HL-60 (cell line): ENCODE results near the gene MICALL2.

Experiments used
- GABPA ChIP-seq: IDR thresholded peaks from 2 replicates; pipeline ENCODE4 v1.6.1; 2012; ENCODE audit warnings: low read depth
- POLR2AphosphoS5 ChIP-seq: IDR thresholded peaks from 2 replicates; pipeline ENCODE4 v1.6.1; 2012; ENCODE audit warnings: low read depth
- TF ChIP-seq, protein P1 (sequence below): IDR thresholded peaks from one replicate; pipeline ENCODE4 v1.5.1; 2011; ENCODE audit warnings: low read length, control low read depth, inconsistent platforms; ENCODE audit not compliant: insufficient read depth
- TF ChIP-seq, protein P2 (sequence below): IDR thresholded peaks from 2 replicates; pipeline ENCODE4 v1.6.1; 2012; ENCODE audit warnings: low read depth; ENCODE audit not compliant: insufficient replicate concordance

DNA sequence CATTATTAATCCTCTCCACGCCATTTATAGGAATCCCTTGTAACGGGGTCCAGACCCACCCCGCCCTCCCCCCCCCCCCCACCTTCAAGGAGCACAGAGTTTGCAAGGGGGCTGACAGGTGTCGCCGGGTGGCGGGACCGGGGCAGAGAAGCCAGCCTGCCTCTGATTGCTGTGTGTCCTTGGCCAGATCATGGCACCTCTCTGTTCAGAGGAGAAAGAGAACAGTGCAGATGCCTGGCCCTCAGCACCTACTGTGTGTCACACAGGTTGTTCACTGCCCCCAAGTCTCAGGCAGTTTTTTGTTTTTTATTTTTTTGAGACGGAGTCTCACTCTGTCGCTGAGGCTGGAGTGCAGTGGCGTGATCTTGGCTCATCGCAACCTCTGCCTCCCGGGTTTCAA is 5.4 kb upstream of the MICALL2 start:
- TF ChIP-seq, protein P1, sequence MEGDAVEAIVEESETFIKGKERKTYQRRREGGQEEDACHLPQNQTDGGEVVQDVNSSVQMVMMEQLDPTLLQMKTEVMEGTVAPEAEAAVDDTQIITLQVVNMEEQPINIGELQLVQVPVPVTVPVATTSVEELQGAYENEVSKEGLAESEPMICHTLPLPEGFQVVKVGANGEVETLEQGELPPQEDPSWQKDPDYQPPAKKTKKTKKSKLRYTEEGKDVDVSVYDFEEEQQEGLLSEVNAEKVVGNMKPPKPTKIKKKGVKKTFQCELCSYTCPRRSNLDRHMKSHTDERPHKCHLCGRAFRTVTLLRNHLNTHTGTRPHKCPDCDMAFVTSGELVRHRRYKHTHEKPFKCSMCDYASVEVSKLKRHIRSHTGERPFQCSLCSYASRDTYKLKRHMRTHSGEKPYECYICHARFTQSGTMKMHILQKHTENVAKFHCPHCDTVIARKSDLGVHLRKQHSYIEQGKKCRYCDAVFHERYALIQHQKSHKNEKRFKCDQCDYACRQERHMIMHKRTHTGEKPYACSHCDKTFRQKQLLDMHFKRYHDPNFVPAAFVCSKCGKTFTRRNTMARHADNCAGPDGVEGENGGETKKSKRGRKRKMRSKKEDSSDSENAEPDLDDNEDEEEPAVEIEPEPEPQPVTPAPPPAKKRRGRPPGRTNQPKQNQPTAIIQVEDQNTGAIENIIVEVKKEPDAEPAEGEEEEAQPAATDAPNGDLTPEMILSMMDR: no peak
- TF ChIP-seq POLR2AphosphoS5 (no peak), GABPA (no peak)
- TF ChIP-seq, protein P2, sequence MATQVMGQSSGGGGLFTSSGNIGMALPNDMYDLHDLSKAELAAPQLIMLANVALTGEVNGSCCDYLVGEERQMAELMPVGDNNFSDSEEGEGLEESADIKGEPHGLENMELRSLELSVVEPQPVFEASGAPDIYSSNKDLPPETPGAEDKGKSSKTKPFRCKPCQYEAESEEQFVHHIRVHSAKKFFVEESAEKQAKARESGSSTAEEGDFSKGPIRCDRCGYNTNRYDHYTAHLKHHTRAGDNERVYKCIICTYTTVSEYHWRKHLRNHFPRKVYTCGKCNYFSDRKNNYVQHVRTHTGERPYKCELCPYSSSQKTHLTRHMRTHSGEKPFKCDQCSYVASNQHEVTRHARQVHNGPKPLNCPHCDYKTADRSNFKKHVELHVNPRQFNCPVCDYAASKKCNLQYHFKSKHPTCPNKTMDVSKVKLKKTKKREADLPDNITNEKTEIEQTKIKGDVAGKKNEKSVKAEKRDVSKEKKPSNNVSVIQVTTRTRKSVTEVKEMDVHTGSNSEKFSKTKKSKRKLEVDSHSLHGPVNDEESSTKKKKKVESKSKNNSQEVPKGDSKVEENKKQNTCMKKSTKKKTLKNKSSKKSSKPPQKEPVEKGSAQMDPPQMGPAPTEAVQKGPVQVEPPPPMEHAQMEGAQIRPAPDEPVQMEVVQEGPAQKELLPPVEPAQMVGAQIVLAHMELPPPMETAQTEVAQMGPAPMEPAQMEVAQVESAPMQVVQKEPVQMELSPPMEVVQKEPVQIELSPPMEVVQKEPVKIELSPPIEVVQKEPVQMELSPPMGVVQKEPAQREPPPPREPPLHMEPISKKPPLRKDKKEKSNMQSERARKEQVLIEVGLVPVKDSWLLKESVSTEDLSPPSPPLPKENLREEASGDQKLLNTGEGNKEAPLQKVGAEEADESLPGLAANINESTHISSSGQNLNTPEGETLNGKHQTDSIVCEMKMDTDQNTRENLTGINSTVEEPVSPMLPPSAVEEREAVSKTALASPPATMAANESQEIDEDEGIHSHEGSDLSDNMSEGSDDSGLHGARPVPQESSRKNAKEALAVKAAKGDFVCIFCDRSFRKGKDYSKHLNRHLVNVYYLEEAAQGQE: no peak
